HG02938 (cell line): Measurements from ENCODE around the gene TAF4.

Source experiments
- ATAC-seq: cut with Tn5 transposase; IDR thresholded peaks from one replicate; pipeline ENCODE4 v1.9.1; 2021; ENCODE audit warnings: mild to moderate bottlenecking, moderate library complexity; ENCODE audit not compliant: unreplicated experiment

TAF4 gene

DNA sequence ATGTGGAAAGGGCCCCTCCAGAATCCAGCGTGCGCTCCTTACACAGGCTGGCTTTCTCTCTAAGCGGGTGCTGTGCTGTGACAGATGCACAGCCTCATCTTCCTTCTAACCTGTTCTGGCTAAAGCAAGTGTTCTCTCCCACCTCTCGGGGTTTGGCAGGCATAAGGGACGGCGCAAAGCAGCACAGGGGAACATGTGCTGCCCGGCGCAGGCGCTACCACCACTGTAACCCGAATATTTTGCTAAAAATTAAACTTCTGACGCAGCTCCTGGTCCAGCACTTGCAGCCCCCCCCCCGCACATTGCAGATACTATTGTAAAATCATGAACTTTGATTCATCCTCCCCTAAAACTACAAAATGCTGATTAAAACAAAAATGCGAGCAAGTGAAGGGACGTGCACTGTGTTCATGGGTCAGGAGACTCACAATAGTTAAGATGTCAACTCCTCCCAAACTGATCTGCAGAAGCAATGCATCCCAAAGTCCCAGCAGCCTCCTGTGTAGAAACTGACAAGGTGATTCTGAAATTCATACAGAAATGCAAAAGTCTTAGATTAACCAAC, 43.0 kb downstream of the TAF4 start:
- no peak for ATAC-seq

DNA sequence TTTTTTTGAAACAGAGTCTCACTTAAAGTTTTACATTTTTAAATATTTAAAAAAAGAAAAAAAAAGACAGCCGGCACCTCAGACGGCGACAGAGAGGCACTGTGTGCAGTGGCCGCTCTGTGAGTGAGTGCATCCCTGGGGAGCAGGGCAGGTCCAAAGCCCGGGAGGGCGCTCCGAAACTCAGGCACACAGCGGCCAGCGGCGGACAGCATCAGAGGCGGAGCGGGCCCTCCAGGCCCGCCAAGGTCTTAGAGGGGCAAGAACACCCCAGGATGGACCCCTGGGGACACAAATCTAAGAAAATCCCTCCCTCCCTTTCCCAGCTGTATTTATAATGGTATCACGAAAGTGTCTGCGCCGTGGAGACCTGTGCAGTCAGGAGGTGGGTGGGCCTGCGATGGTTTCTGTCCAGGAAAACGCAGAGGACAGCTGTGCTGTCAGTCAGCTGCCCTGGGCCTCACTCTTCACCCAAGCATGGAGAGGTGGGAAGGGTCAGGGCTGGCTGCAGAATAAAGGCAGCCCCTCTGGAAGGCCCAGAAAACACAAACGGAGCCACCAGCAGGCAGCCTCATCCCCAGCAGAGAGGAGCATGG, 43.8 kb downstream of the TAF4 start:
- ATAC-seq: no peak

DNA sequence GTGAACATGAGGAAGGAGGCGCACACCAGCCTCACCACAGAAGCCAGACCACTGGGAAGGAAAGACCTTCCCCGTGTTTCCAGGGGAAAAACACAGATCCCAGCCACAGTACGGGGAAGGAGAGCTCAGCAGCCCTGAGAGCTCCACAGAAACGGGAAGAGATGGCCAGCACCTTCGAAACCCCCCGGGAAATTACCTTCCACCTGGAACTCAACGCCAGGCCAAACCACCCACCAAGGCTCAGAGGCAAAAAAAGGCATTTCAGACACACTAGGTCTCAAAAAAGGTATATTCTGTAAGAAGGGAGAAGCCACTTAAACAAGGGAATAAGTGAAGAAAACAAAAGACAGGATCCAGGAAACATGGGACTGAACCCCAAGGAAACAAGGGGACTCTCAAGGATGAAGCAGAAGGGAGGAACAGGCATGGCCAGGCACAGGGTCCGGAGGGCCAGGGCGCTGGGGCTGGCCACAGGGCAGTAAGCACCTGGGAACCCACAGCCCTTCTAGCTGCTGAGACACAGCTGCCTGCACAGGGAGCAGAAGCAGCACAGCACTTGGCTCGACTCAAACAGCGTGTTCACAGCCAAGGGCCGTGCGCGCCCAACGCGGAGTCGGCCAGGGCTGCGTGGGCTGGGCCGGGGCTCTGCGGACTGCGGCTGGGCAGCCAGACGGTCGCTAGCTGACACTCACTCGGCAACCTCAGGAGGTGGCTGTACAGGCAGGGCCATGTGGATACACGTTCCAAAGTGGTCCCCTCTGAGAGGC, 44.6 kb downstream of the TAF4 start:
- no peak for ATAC-seq

GRCh38 chr20:62019881-62020492, 45.7 kb downstream of the TAF4 start:
- no peak for ATAC-seq

GRCh38 chr20:62019144-62019805, 46.4 kb downstream of the TAF4 start:
- no peak for ATAC-seq

DNA sequence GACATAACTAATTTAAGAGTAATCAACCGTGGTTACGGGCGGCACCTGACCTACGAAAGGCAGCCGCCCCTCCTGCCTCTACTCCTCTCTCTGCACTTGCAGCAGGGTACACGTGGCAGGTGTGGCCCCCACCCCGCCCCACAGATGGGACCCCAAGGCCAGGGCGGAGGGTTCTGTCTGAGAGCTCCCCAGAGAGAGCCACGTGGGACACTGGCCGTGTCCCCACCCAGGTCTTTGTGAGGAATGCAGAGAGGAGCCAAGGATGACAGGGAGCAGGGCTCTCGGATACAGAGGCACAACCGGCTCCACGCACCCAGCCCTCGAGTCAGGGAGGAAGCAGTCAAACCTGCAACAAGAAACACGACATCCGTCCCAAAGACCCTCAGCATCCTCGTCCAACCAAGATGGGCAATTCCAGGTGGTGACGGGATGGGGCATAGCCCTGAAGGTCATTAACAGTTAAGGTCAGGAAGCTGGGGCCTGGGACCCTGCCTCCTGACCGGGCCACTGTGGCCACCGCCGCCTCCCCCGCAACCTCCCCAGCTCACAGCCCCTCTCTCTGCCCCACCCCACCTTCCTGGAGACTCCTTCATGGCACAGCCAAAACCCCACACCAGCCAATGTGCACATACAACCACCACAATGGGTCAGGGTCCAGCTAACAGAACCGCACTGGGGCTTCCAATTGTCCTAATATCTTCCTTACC, 47.1 kb downstream of the TAF4 start:
- no peak for ATAC-seq

- ATAC-seq: no peak
Observed at GRCh38 chr20:62015540-62016288, 50.0 kb downstream of the TAF4 start.

GRCh38 chr20:62014889-62015537, 50.7 kb downstream of the TAF4 start:
- no peak for ATAC-seq

DNA sequence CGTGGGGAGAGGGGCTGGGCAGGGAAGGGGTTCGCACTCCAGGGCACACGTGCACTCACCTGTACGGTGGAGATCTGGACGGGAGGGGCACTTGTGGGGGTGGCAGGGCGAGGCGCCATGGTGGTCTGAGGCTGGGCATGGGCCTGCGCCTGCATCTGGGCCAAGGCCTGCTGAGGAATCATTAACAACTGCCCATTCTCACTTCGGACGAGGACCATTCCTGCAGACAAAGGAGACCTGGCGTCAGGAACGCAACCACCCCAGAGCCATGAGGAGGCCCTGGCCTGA, 51.2 kb downstream of the TAF4 start:
- no peak for ATAC-seq

GRCh38 chr20:62012631-62013030, 53.0 kb downstream of the TAF4 start:
- no peak for ATAC-seq

DNA sequence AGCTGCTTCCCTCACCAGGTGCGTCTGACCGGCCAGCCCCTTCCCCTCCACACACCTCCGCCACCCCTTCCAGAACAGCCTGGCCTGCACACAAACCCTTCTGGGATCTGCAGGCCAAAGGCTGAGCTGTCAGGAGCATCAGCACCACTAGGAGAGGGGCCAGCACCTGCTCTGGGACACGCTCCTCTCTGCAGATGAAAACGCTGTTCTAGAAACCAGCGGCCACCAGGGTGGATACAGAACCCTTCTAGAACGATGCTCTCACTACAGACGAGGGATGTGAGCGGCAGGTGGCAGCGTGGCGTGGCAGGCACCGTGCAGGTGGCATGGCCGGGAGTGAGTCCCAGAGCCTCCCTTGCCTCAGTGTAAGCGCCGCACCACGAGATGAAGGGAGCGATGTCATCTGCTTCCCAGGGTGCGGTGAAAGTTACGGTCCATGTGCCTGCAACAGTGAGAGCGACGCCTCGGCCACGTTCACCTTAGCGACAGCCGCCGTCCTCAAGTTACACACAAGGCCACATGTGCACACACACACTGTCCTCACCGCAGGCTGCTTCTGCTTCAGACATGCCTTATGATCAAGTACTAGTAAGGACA, 53.6 kb downstream of the TAF4 start:
- ATAC-seq: no peak

- no peak for ATAC-seq
Observed at GRCh38 chr20:62011403-62011790, 54.3 kb downstream of the TAF4 start.

DNA sequence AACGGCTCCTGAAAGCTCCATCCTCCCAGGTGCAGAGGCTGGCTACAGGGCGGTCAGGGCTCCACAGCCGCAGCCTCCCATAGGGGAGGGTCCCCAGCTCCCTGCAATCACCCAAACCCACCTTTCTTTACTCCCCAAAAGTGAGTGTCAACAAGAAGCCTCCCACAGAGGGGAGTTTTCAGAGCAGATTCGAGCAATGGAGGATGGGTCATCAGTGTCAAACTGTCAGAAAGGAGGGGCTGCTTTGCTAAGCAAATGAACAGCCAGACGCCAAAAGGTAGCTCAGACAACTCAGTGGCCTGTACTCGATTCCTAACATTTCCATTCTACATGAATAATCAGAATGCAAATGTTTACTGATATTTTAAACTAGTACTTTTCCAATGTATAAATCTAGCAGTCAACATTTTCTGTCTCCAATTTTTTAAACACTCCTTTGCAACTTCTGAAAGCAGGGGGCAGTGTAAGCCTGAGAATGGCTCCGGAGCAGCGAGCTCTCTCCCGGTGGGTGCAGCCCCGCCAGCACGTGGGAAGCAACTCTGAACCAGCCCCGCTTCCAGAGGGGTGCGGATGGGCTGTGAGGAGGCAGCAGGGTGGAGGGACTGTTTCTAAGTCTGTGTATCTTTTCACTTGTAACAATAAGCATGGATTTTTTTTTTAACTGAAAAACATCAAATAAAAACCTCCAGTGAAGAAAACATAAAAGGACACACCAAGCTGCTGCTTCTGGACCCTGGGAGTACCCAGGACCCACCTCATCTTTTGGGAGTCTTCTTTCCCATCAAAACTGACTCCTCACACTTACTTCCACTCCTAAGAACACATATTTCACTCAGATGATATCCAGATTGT, 54.9 kb downstream of the TAF4 start:
- ATAC-seq: no peak

DNA sequence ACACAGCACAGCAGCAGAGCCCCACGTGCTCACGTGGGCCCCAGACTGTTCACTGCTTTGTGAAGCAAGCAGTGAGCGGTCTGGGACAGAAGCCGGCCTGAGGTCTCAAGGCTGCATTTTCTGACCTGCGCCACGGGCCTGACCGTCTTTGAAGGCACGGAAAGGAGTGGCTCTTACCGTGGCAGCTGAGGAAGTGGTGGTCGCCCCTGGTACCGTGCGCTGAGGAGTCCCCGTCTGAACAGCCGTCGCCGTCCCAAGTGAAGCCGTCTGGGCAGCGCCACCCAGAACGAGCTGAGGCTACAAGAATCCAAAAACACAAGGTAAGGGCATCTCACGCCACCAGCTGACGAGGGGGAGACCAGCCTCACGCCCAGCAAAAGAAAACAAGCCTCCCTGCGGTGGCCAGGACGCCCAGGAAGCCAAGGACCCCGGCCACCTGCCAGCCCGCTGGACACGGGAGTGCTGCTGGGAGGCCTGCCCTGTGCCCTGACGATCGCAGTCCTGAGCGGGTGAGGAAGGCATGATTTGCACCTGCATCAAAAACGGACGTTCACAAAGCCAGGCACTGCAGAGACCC, 55.7 kb downstream of the TAF4 start:
- no peak for ATAC-seq

- no peak for ATAC-seq
Observed at GRCh38 chr20:62009322-62009721, 56.4 kb downstream of the TAF4 start.

DNA sequence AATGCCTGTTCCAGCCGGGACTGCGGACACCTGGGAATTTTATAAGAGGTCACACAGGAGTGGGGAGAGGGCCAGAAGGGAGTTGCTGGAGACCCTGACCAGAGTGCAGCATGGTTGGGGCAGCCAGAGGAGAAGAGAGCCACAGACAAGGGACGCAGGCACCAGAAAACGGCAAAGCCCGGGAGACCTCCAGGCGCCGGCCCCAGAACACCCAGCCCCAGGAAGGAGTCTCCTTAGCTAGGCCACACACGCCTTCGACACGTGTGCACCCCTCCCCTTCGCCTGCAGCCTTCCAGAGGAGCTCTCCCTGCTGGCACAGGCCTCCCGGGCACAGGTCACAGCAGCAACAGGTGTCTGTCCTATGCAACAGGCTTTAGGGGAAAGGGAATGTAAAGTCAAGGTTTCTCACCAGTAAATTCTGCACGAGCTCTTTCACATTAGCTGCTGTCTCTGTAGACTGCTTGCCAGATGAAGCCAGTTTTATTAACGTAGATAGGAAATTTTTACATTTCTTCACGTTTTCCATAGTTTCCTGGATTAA, 57.0 kb downstream of the TAF4 start:
- ATAC-seq: no peak

DNA sequence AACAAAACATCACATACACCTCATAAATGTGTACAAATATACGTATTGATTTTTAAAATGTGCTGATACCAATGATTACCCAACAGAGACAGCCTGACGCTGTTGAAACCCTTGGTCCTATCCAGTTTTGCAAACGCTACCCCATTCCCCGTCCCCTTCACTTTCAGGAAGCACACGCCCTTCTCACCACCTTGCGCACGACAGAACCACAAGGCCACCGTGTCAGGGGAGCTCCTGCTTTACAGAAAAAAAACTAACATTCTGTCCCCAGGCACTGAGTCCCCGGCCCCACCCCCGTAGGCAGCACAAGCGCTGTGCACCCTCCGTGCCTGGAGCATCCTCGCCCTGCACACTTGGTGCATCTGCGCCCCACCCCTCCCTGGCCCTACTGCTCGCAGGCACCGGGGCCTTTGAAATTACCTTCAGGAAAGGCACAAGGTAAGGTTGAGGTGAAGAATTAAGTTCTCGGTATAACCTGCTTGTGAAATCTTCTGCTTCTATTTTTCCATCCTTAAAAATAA, 58.5 kb downstream of the TAF4 start:
- ATAC-seq: no peak

DNA sequence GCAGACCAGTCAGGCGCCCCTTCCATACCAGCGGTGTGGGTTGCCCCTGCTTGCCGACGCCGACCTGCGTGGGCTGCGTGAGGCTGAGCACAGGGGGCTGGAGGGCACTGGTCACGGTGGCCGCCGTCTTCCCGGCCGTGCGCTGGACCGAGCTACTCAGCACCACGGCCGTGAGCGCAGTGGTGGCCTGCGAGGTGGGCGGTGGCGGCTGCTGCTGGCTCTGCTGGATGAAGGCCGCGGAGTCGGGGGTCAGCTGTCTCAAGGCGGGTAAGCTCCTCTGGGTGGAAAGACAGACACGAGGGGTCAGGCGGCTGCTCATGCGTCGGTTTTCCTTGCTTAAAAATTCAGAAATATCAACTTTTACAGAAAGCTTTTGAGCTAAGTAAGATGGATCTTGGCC, 59.2 kb downstream of the TAF4 start:
- no peak for ATAC-seq
